Hepatic stellate cell (primary cell): ENCODE data around the gene ARRDC4.
"Not testable (repeated sequence)": the region's sequence is repeated elsewhere in the genome, so short reads cannot be mapped to it uniquely, and the experiment has no call there.

ENCODE experiments used
- DNase-seq: peaks from one replicate; pipeline ENCODE4 v3.0.0; 2011; ENCODE audit warnings: low spot score

ARRDC4 gene

DNA sequence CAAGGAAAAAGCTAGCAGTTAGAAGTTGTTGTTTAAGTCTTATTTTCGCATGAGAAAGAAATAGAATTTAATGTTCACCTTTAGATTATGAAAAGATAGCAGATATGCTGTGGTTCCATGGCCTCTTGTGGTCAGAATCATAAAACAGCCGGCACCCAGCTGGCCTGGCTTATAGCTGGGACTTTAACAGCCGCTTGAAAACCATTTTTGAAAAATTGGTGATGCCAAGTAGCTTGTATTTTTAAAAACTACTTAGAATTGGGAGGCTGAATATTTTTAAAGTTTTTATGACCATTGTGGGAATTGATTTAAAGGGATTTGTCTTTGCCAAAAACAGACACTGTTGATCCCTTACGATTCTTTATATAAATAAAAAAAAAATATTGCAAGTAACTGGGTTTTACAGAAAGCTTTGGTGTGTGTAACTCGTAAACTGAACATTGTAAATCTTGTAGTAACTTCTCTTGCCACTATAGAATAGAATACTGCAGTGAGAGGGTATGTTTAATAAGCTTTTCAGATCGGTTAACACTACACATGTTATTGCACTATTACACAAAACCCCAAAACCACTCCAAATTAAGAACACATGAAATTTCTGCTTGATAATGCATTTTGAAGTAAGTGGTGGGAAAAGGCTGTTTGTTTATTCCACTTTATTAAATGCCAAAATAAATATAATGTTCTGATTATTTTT lies 6.6 kb downstream of the ARRDC4 start:
- DNase-seq, result no peak

- DNase-seq, result no peak
Measured at GRCh38 chr15:97967881-97968280, 7.4 kb downstream of the ARRDC4 start.

DNA sequence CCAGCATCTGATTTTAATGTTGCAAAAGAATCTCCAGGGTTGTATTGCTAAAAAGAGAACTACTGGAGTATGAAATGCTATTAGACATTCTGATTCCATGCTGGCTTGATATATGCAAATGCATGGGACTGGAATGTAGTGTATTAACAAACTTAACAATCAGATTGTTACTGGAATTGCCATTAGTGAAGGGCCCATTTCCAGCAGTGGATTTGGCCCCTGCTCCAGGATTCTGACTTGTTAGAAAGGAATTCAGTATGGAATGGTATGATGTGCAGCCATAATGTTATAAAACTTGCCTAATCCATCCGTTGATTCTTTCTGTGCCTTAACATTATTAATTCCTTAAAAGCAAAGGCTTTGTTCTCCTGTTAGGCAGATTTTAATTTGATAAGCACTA lies 7.9 kb downstream of the ARRDC4 start:
- DNase-seq, result peak; percentile 38

GRCh38 chr15:97972366-97972765 lies 11.9 kb downstream of the ARRDC4 start:
- DNase-seq, result no peak

- DNase-seq, result no peak
Measured at GRCh38 chr15:97976129-97976528, 15.6 kb downstream of the ARRDC4 start.

DNA sequence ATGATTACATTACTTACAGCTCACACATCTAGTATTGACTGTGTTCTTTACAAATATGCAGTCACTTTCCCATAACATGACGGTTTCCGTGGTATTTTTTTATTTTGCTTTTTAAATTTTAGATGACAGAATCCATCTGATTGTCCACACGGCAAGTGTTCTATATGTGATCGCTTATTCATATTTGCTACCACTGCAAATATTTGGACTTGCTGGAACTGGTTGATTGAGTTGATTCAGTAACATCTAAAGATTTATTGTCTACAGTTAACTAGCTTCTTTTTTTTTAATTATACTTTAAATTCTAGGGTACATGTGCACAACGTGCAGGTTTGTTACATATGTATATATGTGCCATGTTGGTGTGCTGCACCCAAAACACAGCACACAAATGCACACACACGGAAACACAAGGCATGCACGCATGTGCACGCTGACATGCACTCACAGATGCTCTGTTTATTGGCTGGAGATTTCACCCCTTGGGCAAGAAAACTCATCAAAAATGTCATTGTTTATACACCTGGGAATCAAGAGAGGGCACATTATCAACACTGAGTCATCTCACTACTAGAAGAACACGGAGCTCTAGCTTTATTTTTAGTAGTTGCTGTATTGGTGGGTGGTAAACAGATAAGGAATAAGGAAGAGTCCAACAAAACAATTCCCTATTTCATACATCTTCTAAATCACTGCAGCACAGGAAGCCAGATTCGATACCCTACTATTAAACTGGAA lies 16.4 kb downstream of the ARRDC4 start:
- no peak for DNase-seq

GRCh38 chr15:97977734-97978133 lies 17.2 kb downstream of the ARRDC4 start:
- DNase-seq, result no peak

DNA sequence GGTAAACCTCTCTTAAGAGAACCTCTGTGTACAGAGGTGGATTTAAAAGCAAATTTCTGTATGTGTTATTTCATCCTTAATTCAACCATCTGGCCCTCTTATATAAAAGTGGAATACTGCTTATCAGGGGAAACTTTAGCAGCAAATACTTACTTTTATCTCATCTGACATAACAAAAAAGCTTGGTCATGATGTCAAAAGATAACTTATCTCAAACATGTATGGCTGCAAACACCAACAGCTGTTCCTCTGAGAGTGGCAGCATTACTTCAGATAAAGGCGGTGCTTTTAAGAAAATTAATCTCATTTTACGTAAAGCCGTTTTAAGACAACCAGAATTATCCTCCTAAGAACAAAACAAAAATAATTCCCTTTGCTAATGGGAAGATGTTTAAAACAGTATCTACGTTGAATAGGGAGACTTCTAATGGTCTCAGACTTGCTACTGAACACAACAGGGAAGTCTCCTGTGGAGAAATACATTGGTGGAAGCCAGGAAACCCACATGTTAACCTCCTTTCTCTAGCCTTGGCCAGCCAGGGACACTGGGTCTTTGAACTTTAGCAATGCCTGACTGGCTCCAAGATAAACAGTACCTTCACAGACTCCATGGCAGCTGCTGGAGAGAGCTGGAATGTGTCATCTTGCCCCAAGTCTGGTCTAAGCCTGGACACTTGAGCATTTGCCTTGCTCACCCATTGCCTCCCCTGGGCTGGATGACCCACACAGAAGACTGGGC lies 18.1 kb downstream of the ARRDC4 start:
- DNase-seq, result no peak

DNA sequence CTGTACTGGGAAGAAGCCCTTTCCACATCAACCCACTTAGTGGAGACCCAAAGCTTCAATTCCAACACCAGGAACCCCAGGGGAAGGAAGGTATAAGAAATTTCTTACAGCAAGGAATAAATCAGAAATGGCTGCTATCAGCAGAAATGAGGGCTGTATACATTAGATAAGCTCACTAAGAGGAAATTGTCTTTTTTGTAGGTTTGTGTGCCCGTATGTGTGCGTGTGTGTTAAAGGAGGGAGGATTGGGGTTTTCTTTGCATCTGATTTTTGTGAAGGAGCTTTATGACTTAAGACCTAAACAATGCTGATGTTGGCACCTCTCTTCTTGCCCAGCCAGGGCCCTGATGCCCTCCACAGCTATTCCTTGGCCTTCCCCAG lies 18.6 kb downstream of the ARRDC4 start:
- DNase-seq, result no peak

GRCh38 chr15:97981058-97981457 lies 20.6 kb downstream of the ARRDC4 start:
- DNase-seq, result no peak

GRCh38 chr15:97981758-97982157 lies 21.3 kb downstream of the ARRDC4 start:
- no peak for DNase-seq

DNA sequence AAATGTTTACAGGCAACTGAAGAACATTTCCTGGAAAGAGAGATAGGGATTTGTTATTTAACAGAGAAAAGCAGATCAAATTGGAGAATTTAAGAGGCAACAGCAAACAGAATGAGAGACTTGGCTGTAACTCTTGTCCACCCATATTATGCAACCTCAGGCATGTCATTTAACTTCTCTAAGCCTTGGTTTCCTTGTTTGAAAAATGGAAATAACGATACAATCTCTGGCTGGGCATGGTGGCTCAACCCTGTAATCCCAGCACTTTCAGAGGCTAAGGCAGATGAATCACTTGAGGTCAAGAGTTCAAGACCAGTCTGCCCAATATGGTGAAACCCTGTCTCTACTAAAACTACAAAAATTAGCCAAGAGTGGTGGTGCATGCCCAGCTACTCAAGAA lies 23.7 kb downstream of the ARRDC4 start:
- no peak for DNase-seq

GRCh38 chr15:97985979-97986378 lies 25.5 kb downstream of the ARRDC4 start:
- not testable (repeated sequence) for DNase-seq

DNA sequence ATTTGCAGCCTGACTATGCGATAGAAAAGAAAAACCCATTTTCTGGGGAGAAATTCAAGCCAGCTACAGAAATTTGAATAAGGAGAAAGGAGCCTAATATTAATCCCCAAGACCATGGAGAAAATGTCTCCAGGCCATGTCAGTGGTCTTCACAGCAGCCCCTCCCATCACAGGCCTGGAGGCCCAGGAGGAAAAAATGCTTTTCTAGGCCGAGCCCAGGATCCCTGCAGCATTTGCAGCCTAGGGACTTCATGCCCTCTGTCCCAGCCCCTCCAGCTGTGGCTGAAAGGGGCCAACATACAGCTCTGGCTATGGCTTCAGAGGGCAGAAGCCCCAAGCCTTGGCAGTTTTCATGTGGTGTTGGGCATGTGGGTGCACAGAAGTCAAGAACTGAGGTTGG lies 26.3 kb downstream of the ARRDC4 start:
- DNase-seq, result no peak

- DNase-seq, result no peak
Measured at GRCh38 chr15:97989299-97989698, 28.8 kb downstream of the ARRDC4 start.

GRCh38 chr15:97991972-97992541 lies 31.6 kb downstream of the ARRDC4 start:
- no peak for DNase-seq

DNA sequence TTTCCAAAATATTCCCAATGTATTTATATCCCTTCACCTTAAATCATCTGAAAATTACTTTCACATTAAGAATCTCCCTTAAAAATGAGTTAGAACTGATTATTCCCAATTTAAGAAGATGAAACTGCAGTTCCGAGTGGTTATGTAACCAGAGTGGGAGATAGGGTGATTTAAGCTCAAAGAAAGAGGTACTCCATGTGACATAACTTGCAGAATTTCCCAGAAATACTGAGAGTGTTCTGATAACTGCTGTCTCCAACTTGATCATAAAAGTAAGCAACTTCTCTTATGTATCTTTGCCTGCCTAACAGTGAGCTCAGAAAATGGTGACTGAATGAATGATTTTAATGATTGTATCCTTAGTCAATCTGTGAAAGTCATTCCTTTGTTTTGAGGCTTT lies 32.3 kb downstream of the ARRDC4 start:
- DNase-seq, result no peak

DNA sequence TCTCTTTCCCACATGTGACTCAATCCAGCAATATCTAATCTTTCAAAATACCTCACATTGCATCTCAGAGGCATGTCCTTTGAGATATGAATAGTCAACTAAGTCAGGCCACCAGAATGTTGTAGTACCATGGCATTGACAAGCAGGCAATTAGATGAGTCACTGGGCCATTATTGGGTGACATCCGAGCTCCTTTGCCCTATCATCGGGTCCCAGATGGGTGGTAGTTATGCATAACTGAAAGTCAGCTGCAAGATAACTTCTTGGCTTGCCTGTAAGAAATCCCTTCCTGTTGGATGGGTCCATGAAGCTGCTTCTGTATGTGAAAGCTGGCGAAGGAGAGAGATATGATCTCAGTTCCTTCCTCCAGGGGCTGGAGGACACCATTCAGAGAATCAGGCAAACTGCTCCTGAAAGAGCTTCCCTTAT lies 32.8 kb downstream of the ARRDC4 start:
- DNase-seq, result no peak

GRCh38 chr15:97994236-97994635 lies 33.7 kb downstream of the ARRDC4 start:
- no peak for DNase-seq

GRCh38 chr15:97995192-97995591 lies 34.7 kb downstream of the ARRDC4 start:
- DNase-seq, result no peak

GRCh38 chr15:97995881-97996603 lies 35.5 kb downstream of the ARRDC4 start:
- DNase-seq, result no peak
